Limb (tissue), 2 donors: Measurements from ENCODE around the gene ADGRG2.
A peak's percentile ranks its signal among the peaks of the same experiment; 100 is the strongest.
"Not testable (repeated sequence)": the region's sequence is repeated elsewhere in the genome, so short reads cannot be mapped to it uniquely, and the experiment has no call there.

Source experiments
- DNase-seq, 2 donors: peaks; one replicate each; pipeline ENCODE4 v3.0.0-alpha.2; 2016; ENCODE audit errors: extremely low spot score in 2 of 2

ADGRG2 gene

DNA sequence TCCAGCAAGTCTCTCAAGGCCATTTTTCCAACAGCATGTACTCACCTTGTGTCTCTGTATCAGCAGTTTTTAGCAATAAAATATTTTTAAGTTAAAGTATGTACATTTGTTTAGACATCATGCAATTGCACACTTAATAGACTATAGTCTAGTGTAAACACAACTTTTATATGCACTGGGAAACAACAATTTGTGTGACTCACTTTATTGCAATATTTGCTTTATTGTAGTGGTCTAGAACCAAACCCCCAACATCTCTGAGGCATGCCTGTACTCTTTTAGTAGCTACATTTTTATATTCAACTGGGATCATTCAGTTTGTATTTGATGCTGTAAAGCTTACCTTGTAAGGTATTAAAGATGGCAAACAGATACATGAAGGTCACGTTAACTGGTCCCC is 123.6 kb downstream of the ADGRG2 start:
- no peak for DNase-seq

DNA sequence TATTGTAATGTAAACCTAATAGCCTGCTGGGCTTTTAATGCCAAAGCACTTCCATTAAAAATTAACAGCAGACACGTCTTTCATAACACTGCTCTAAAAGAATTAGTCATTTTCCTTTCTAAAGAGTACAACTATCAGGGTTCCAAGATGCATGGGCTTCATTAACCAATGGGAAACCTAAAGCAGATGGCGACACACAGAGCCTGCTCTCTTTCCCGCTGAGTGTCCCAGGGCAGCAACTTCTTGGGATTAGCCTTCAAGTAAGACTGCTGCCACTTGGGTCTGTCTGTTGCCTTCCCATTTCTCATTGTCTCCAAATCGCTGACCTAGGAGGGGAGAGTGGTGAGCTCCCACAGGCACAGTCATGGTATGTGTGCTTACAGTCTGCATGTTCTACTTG is 124.4 kb downstream of the ADGRG2 start:
- DNase-seq: no peak

DNA sequence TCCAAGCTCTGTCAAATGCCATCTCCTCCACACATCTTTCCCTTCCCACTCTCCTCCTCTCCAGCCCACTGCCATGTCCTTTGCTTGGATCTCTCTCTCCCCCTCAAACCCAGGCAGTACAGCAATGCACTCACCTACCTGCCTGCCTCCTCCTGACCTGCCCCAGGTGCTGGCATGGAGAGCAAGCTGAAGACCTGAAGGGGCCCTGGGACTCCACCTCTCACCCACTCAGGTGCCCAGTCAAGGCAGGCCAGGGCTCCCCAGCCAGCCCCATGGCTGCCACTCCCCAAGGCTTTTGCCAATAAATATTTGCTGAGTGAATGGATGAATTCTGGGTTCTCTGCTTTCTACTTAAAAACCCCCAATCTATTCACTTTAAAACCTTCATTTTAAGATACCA is 125.7 kb downstream of the ADGRG2 start:
- no peak for DNase-seq

DNA sequence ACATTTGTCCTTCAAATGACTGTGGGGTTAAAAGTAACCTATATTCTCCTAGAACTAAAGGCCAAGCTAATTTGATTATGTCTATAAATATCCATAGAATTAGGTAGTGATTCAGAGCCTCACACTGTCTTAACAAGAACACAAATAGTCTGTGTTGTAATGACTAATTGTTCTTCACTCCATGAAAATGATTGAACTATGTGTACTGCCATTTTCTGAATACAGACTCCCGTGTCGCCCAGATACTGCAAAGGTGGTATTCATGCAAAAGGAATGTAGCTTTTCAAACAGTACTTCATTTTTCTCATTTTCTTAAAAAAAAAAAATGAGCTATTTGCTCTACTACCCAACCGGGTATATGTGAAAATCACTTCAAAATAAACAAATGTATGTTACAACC is 127.0 kb downstream of the ADGRG2 start:
- DNase-seq: no peak

DNA sequence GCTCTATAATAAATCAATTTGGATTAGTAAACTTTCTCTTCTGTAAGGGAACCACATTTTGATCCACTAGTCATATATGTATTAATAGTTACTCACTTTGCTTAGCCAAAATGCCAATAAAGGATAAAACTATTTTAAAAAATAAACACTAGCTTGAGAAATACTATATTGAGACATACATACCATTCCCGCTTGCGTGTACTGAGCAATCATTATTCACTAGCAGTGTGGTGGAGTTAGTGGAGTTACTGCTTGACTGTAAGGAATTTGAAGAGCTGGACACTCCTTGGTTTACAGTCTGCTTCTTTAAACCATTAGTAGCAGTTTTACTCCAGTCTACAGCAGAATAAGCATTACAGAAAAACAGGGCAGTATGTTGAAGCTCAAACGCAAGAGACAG is 127.6 kb downstream of the ADGRG2 start:
- no peak for DNase-seq

DNA sequence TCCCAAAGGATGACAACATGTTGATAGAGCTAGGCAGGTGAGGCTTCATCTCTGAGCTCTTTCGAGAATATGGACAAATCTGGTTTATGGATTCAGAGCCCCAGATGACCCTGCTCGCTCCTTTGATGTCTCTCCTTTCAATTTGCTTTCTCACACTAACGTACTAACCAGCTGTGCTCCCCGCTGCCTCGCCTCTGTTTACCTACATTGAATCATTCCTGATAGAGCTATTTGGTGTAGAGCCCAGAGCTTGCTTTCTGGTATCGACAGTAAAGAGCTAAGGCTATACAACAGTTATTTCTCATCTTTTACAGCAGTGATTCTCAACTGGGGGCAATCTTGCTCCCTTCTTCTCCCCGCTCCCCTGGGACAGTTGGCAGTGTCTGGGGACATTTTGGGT is 129.4 kb downstream of the ADGRG2 start:
- DNase-seq: no peak

DNA sequence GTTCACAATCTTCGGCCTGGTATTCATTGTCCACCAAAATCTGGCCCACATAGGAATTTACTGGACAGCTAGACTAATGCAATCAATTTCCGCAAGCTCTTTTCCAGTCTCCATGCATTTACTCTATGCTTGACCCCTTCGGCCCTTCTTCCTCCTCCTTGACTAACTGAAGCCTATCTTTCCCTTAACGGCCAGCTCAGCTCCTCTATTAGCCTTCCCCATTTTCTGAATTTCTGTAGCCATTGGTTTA is 137.2 kb downstream of the ADGRG2 start:
- DNase-seq: no peak

DNA sequence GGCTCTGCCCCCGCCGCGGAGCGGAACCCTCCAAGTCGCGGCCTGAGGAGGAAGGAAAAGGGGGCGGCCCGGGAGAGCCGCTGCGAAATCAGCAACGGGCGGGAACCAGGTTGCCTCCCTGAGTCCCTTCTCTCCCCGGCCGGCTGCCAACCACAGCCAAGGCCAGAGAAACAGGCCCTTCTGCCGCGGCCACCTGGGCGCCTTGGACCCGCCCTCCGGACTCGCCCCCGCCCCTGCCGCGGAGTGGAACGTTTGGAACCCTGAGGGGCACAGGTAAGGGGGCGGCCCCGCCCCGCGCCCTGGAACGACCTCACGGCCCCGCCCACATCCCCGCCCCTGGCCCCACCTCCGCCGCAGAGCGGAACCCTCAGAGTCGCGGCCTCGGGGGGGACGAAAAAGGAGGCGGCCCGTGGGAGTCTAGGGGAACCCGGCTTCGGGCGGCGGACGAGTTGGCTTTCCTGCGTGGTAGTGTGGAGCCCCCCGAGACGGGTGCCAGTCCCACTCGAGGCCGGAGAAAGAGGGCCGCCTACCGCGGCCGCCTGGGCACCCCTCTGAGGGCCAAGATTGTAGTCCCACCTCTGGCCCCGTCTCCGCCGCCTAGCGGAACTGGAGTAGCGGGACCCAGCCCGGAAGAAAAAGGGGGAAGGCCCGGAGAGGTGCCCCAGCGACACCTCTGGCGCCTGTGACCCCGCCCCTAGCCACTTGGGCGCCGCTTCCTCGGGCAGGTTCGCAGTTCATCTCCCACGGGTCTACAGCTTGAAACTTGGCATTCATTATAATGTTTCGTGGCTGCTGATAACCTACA is 137.7 kb downstream of the ADGRG2 start:
- peak; percentile 67 to 86 for DNase-seq

DNA sequence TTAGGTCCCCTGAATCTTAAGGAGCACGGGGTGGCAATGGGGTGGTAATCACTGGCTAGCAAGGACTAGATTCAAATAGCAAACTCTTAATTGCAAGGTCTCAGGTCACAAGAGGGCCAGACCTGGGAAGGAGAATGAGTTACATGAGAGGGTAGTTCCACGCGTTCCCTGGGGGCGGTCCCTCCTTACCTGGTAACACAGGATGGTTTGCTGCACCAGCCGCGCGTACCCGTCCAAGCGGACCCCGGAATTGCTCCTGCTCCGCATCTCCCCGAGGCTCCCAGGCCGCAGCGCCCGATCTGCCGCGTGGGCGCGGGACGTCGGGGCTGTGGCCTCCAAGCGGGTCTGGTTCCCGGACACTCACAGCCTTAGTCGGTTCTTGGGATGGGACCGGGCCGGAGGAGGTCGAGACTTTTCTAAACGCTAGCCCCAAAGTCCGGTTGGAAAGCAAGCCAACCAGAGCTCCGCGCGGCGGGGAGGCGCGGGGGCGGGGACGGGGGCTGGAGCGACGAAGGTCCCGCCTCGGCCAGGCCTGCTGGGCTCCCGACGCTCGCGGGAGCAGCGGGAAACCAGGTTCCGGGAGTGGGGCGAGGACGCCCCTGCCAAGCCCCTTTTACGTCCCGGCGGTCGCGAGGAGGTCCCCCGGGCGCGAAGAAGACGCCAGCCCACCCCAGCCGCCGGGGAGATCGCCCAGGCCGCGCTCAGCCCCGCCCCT is 138.4 kb downstream of the ADGRG2 start, which contains the start of gene PHKA2:
TSS of gene PHKA2 (minus strand) at position 449 of the 715 bp plus-strand sequence. CDS start at position 267, 182 bp downstream.
- DNase-seq: peak in 1 of 2 donors; percentile 16

DNA sequence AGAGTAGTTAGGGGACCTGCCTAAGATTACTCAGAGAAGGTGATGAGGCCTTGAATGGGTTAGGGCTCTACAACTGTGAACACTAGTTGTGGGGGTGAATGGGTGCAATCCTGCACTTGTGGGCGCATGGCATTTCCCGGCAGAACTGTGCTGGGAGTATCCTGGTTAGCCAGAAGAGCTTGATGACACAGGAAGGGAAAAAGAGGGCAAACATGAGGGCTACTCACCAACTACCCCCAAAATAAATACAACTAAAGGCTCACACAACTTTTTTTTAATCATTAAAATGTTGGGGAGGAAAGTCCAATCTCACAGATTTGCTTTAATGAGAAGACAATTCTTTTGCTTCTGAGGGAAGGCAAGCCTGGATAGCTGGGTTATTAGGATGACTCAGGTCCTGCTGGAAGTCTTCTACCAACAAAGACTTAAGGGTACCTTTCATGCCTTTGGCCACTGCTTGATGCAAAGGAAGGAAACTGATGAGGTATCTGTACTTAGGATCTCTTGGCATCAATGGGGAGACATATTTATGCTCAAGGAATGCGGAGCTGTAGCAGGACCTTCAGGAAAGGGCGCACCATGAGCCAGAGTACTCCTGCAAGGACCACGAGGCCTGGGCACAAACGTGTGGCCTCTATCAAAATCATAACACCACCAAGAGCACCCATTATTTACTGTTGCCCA is 141.0 kb downstream of the ADGRG2 start:
- no peak for DNase-seq

DNA sequence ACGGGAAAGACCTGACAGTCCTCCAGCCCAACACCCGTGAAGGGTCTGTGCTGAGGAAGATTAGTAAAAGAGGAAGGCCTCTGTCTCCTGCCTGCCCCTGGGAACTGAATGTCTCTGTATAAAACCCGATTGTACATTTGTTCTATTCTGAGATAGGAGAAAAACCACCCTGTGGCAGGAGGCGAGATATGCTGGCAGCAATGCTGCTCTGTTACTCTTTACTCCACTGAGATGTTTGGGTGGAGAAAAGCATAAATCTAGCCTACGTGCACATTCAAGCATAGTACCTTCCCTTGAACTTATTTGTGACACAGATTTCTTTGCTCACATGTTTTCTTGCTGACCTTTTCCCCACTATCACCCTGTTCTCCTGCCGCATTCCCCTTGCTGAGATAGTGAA is 142.0 kb downstream of the ADGRG2 start:
- not testable (repeated sequence) for DNase-seq

DNA sequence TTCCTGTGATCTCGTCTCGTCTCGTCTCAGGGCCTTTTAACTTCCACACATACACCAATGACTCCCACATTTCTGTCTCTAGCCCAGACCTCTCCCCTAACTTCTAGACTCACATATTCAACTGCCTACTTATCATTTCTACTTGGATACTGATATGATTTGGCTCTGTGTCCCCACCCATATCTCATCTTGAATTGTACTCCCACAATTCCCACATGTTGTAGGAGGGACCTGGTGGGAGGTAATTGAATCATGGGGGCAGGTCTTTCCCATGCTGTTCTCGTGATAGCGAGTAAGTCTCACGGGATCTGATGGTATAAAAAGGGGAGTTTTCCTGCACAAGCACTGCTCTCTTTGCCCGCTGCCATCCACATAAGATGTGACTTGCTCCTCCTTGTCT is 147.3 kb downstream of the ADGRG2 start:
- no peak for DNase-seq

DNA sequence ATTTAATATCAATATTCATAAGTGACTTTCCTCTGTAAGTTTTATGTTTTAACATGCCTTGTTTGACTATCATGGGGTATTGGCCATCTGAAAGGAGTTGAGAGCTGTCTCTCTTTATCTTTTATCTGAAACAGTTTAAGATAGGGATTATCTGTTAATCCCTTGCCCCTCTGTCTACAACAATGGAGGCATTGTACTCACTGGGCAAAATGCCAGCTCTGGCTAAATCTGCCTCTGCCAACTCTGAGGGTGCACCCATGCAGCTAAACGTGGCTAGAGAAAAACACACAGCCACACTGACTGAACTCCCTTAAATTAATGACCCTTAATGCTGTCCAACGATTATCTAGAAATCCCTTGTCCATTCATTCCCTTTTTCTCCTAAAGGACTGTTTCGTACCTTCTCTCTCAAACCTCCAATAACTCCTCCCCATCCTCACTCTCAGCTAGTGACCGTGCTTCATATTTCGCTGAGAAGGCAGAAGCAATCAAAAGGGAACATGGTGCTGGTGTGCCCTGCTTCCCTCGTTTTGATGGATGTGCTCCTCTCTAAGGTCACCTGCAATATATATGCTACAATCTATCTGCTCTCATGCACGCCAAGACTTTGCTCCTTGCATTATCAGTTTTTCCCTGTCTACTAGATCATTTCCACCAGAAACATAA is 148.6 kb downstream of the ADGRG2 start:
- DNase-seq: no peak

DNA sequence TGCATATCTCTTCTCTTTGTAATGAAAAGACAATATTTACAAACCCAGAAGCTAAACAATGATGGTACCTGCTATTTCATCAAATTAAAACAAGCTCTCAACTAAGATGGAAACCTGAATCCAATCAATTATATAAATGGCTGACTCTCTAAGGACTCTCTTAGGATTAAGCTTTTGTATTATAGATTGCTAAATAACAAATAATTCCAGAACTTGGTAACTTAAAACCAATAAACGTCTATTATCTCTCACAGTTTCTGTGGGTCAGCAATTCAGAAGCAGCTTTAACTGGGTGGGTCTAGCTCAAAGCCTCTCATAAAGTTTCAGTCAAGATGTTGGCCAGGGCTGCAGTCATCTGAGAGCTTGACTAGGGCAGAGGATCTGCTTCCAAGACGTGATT is 150.8 kb downstream of the ADGRG2 start:
- no peak for DNase-seq

DNA sequence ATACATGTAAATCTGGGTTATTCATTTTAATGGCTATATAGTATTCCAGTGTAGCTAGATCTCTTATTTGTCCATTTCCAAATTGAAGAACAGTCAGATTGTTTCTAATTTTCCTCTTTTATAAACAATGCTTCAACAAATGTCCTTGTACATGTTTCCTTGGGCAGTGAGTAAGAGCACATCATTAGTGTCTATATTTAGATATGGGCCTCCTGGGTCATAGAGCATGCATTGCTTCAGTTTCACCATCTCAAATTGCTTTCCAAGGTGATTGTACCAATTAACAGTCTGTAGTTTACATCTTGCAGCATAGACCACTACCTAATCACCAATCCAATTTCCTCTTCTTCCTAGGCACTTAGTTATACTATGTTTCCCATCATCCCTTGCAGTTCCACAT is 151.8 kb downstream of the ADGRG2 start:
- no peak for DNase-seq

DNA sequence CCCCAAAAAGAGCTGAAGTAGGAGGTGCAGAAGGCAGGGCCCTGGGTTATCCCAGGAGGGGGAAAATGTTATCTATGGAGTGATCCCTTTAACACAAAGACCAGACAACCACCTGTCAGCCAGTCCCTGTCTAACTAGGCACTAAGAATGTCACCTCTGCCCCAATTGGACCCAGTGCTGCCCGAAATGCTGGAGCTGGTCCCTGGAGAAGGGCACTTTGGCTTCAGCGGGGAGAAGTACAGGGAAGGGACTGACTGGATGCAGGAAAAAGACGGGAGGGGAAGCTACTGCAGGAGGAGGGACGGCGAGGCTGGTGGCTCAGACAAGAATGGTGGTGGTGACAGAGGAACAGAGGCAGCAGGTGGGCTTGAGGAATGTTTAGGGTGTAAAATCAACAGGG is 155.6 kb downstream of the ADGRG2 start:
- DNase-seq: no peak

DNA sequence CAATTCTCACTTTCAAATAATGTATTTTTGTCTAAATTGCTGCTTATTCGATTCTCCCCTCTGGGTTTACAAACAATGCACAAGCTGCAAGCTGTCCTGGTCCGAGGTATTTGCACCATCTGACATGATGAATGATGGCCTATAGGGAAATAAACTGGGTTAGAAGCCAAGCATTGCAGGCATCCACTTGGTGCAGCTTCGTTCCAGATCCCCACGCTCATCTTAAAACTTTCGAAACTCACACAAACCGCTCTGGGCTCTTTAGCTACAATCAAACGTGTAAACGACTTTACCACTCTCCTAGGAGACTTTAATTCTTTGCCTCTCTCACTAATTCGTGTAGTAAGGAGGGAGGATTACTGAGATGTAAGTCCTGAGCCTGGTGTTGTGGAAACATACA is 157.4 kb downstream of the ADGRG2 start:
- DNase-seq: no peak

DNA sequence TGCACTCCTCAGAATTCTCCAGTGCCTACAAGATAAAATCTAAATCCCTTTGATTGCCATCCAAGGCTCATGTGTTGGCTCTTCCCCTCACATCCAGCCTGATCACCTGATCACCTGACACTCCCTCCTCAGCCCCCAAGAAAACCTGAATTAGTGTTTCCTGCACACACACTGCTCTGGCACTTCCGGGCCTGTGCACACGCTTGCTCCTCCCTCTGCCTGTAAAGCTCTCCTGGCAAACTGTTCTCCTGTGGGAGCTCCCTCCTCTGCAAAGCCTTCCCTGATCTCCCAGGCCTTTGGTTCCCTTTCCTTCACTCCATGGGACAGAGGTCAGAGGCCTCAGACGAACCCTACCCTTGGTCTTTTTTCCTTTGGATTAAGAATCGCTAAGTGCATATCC is 158.2 kb downstream of the ADGRG2 start:
- no peak for DNase-seq

DNA sequence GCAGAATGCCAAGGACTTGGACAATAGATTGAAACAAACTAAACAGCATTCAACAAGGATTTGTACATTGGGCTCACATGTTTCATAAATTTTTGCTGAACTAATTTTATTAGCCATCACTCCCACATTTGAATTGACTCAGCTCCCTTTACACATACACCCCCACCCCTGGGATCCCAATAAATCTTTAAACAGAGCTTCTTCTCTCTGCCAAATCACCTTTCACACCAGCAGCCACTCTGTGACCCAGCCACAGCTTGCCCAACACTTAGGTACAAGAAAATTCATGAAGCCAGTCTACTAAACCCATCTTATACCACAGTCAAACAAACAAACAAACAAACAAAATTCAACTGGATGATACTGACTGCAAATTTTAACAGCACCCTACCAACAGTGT is 159.9 kb downstream of the ADGRG2 start:
- DNase-seq: no peak

DNA sequence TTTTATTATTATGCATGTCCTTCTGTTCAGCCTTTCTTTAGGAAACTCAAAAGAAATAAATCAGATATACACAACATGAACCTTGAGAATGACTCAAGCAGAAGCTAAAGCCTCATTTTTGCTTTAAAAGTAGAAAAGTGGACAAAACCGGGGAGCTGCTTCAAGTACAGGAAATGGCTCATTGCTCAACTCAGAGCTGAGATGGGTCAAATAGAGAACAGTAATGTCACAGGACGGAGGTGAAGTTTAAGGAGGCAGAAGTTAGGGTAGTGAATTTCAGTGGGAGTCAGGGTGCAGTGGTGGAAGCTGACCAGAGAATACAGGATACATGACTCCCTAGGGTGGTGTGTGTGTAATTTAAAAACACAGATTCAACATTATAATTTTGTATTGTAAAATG is 160.6 kb downstream of the ADGRG2 start:
- DNase-seq: no peak

DNA sequence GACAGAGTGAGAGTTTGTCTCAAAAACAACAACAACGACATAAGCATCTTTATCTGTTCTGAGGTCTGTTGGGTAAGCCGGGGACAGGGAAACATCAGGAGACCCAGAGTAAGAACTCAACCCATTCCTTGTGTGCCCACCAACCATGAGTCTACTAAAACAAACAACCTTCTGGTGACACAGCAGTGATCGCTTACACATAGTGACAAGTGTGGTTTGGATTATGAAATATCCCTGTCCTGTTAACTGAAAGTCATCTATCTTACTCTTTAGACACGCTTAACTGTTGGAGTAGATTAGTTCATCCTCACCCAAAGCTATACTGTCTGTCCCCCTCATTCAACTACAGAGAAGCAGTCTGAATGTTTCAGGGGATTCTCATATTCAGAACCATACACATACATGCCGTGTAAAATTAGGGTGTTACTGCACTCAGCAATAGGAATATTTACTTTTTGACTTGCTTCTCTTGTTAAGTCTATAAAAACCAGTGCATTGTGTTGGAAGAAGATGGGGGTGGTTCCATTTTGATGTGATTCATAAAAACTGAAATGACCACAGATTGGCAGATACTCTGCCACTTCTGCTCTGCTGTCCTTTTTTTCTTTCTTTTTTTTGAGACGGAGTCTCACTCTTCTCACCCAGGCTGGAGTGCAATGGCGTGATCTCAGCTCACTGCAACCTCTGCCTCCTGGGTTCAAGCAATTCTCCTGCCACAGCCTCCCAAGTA is 165.8 kb downstream of the ADGRG2 start:
- no peak for DNase-seq

DNA sequence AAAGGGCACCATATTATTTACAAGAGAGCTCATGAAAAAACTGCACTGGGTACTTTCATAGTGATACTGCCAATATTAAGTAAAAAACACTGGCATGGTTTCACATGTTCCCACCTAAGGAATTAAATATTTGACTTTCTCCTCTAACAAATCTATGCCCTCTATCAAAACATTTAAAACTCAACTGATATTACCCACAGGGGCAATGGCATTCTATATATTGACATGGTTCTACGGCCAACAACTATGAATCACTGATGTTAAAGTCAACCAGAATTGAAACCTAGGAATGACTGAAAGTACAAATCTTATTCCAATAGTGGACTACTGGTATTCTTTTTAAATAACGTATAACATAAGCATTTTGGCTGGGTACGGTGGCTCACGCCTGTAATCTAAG is 166.6 kb downstream of the ADGRG2 start:
- no peak for DNase-seq
